K562 (cell line): ENCODE measurements around the gene PHYHIPL.

Source experiments
- EZH2 ChIP-seq: IDR thresholded peaks from 2 replicates; pipeline ENCODE4 v1.6.1; 2012; ENCODE audit warnings: low read depth, mild to moderate bottlenecking, inconsistent platforms, low read length, borderline replicate concordance
- FOS ChIP-seq: IDR thresholded peaks from 3 replicates; pipeline ENCODE4 v1.6.1; 2011; ENCODE audit not compliant: insufficient read length; ENCODE audit errors: extremely low read depth
- SMC3 ChIP-seq: conservative IDR thresholded peaks from 2 replicates; pipeline ENCODE4 v1.6.1; 2011; ENCODE audit warnings: low read depth, low read length, improper control_type of control experiment; ENCODE audit not compliant: insufficient read depth
- ZNF224 ChIP-seq: sonication (generic); formaldehyde crosslinking; IDR thresholded peaks from 2 replicates; pipeline ENCODE4 v1.8.0; 2022; ENCODE audit warnings: mild to moderate bottlenecking, missing genetic modification reagents
- ZNF274 ChIP-seq: IDR thresholded peaks from 2 replicates; pipeline ENCODE4 v1.6.1; 2011; ENCODE audit warnings: low read depth, mild to moderate bottlenecking, low read length, moderate library complexity, borderline replicate concordance
- TF ChIP-seq, protein P1 (sequence below), 3 experiments: IDR thresholded peaks in 2 of 3; conservative IDR thresholded peaks in 1 of 3; 2 replicates each; pipeline ENCODE4 v1.5.1; 2011 to 2012; ENCODE audit warnings: low read length in 3 of 3, mild to moderate bottlenecking in 3 of 3, control low read depth in 2 of 3, improper control_type of control experiment in 1 of 3, inconsistent platforms in 1 of 3, low read depth in 1 of 3, mixed read lengths in 1 of 3, moderate library complexity in 1 of 3; ENCODE audit not compliant: insufficient read depth in 2 of 3

- TF ChIP-seq SMC3 (no peak), ZNF274 (no peak), ZNF224 (CRISPR knock-in tag) (no peak), EZH2 (no peak), FOS (no peak)
- TF ChIP-seq, protein P1, sequence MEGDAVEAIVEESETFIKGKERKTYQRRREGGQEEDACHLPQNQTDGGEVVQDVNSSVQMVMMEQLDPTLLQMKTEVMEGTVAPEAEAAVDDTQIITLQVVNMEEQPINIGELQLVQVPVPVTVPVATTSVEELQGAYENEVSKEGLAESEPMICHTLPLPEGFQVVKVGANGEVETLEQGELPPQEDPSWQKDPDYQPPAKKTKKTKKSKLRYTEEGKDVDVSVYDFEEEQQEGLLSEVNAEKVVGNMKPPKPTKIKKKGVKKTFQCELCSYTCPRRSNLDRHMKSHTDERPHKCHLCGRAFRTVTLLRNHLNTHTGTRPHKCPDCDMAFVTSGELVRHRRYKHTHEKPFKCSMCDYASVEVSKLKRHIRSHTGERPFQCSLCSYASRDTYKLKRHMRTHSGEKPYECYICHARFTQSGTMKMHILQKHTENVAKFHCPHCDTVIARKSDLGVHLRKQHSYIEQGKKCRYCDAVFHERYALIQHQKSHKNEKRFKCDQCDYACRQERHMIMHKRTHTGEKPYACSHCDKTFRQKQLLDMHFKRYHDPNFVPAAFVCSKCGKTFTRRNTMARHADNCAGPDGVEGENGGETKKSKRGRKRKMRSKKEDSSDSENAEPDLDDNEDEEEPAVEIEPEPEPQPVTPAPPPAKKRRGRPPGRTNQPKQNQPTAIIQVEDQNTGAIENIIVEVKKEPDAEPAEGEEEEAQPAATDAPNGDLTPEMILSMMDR (IDR thresholded peaks at IDR 0.05 in 2 of 3, conservative IDR thresholded peaks at IDR 0.05 in 1 of 3; ENCODE audit: insufficient read depth in 2 of 3, low read depth in 1 of 3, low read length in 3 of 3): no peak
Measured at GRCh38 chr10:59285848-59286247, 109.4 kb downstream of the PHYHIPL start.
